HEK293T (cell line): Measurements from ENCODE around the gene PAX8.

Source experiments
- ARNT ChIP-seq: fragments of 450-650 bp; IDR thresholded peaks from 2 replicates; pipeline ENCODE4 v1.6.1; 2017; ENCODE audit warnings: mild to moderate bottlenecking
- FOXK2 ChIP-seq: fragments of 450-650 bp; IDR thresholded peaks from 2 replicates; pipeline ENCODE4 v1.6.1; 2016; ENCODE audit warnings: mild to moderate bottlenecking
- FOXM1 ChIP-seq: fragments of 450-650 bp; IDR thresholded peaks from 2 replicates; pipeline ENCODE4 v1.6.1; 2017; ENCODE audit warnings: mild to moderate bottlenecking, borderline replicate concordance
- L3MBTL2 ChIP-seq: fragments of 450-650 bp; conservative IDR thresholded peaks from 2 replicates; pipeline ENCODE4 v1.6.1; 2016; ENCODE audit warnings: mild to moderate bottlenecking
- NFRKB ChIP-seq: fragments of 450-650 bp; IDR thresholded peaks from 2 replicates; pipeline ENCODE4 v1.6.1; 2016; ENCODE audit warnings: mild to moderate bottlenecking, moderate library complexity
- SP1 ChIP-seq: fragments of 450-650 bp; IDR thresholded peaks from 2 replicates; pipeline ENCODE4 v1.6.1; 2017
- SUZ12 ChIP-seq: fragments of 450-650 bp; IDR thresholded peaks from 2 replicates; pipeline ENCODE4 v1.6.1; 2016; ENCODE audit warnings: mild to moderate bottlenecking
- ZNF384 ChIP-seq: fragments of 450-650 bp; IDR thresholded peaks from 2 replicates; pipeline ENCODE4 v1.6.1; 2016
- TF ChIP-seq, protein P1 (sequence below): fragments of 450-650 bp; IDR thresholded peaks from 2 replicates; pipeline ENCODE4 v1.6.1; 2016

DNA sequence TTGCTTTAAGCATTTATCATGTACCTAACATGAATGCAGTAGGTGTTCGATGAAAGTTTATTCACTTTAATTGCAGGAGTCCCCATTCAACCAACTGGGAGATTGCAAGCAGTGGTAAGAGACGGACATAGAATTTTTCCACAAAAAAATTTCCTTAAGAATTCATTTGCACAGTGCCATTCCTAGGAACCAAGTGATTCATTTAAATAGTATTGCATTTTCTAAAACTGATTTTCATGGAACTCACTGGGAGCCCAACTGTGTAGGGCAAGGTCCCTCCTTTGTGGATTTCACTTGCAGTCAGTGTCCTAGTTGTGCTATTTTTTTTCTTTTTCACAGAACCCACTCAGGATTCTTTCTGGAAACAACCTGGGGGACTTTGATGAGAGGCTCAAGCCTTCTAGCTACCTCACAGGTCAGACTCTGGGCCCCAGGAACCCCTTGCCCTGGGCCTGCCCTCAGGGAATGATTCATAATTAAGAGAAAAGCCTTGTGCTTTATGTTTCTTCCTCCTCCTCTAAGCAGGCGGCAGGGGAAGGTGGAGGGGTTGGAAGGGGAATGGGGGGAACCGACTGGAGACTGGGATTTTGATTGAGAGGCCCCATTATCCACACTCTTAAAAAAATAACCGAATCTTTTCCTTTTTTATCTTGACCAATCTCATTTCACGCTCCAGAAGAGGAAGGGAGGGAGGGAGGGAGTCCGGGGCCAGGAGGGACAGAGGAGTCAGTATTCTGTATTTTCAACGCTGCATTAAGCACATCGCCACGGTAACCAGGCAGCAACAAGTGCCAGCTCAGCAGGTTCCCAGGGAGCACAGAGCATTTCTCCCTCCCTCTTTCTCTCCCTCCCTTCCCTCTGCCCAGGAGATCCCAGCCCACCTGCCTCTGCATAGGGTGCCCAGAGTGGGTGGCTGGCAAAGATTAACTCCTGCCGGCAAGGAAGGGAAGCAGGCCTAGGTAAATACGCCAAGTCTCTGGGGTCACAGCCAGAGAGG, 53.2 kb downstream of the PAX8 start:
- TF ChIP-seq NFRKB (no peak), SUZ12 (no peak), ZNF384 (no peak), SP1 (no peak), FOXK2 (no peak), L3MBTL2 (no peak), ARNT (no peak), FOXM1 (no peak)
- TF ChIP-seq, protein P1, sequence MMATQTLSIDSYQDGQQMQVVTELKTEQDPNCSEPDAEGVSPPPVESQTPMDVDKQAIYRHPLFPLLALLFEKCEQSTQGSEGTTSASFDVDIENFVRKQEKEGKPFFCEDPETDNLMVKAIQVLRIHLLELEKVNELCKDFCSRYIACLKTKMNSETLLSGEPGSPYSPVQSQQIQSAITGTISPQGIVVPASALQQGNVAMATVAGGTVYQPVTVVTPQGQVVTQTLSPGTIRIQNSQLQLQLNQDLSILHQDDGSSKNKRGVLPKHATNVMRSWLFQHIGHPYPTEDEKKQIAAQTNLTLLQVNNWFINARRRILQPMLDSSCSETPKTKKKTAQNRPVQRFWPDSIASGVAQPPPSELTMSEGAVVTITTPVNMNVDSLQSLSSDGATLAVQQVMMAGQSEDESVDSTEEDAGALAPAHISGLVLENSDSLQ = no peak
